ENCODE results near the gene BBS9. TPM values are rescaled to one million over a fixed set of nuclear protein-coding genes. Genes with fewer than 3 reads are reported as not detected.

Gene BBS9
- total RNA-seq, 1 experiment from 2014 or later = 5.7 TPM

DNA sequence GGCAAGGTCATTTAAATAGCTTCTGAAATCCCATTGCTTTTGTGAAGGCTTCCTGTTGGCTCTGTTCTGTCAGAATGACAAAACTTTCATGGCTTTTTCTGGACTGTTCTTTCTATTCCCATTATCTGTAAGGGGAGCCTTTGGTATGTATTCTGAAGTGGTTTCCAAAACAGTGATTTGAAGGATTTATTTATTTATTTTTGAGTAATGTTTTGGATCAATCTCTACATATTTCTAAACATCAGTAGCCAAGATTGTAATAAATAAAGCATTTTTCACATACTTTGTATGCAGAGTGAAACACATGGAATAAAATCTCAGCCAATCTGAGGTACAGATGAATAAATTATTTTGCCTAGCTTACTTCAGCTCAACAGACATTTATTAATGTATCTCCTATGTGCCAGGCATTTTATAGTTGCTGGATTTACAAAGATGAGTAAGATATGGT, 121.1 kb downstream of the BBS9 start:
- intact Hi-C loops (cut with micrococcal nuclease) = no loop called here
- Histone ChIP-seq H3K9ac (ENCODE audit: low read length) (peak overlapping the region; percentile 35; the same call in 1 of the 2 replicates), H3K27me3 (ENCODE audit: low read length) (no peaks in the 10 kb centered on the region), H3K36me3 (ENCODE audit: low read depth, low read length) (no peaks in the 10 kb centered on the region), H3F3A (ENCODE audit: low read length, unreplicated experiment) (no peaks in the 10 kb centered on the region), H3K4me3 (ENCODE audit: low read length) (no peak overlapping the region), H3K27ac (ENCODE audit: low read length) (peak overlapping the region; percentile 73), H3K4me1 (ENCODE audit: insufficient read depth, low read length) (peaks cover 8% of the 10 kb centered on the region; the same call in 1 of the 2 replicates), H3K4me2 (ENCODE audit: low read length) (no peak overlapping the region), H3K79me2 (ENCODE audit: low read length) (no peaks in the 10 kb centered on the region), H3K9me3 (ENCODE audit: low read length) (no peaks in the 10 kb centered on the region), H4K20me1 (ENCODE audit: low read length) (no peaks in the 10 kb centered on the region), H3K9me2 (replicated peaks; ENCODE audit: low read length) (no peaks in the 10 kb centered on the region), H2AFZ (ENCODE audit: low read length) (no peak overlapping the region)
- ChIA-PET POLR2A (ENCODE audit: unreplicated experiment) (no interaction called here), CTCF (interaction anchor here (0.6 kb wide), 1 partner anchor 118 kb away, joined by 4 read pairs; no protein-coding TSS in a partner anchor)
- ATAC-seq (no peak), DNase-seq (no peak)
- TF ChIP-seq, protein P1, sequence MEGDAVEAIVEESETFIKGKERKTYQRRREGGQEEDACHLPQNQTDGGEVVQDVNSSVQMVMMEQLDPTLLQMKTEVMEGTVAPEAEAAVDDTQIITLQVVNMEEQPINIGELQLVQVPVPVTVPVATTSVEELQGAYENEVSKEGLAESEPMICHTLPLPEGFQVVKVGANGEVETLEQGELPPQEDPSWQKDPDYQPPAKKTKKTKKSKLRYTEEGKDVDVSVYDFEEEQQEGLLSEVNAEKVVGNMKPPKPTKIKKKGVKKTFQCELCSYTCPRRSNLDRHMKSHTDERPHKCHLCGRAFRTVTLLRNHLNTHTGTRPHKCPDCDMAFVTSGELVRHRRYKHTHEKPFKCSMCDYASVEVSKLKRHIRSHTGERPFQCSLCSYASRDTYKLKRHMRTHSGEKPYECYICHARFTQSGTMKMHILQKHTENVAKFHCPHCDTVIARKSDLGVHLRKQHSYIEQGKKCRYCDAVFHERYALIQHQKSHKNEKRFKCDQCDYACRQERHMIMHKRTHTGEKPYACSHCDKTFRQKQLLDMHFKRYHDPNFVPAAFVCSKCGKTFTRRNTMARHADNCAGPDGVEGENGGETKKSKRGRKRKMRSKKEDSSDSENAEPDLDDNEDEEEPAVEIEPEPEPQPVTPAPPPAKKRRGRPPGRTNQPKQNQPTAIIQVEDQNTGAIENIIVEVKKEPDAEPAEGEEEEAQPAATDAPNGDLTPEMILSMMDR (conservative IDR thresholded peaks at IDR 0.05; ENCODE audit: low read depth, low read length) = no peak
- TF ChIP-seq EZH2 (IDR thresholded peaks at IDR 0.05; ENCODE audit: low read length, unreplicated experiment) = no peak
- TF ChIP-seq EZH2phosphoT487 (IDR thresholded peaks at IDR 0.05; ENCODE audit: borderline replicate concordance, low read length) = no peak
- BruUV-seq (replicated peaks) = no TSS peak

- peak overlapping the region; percentile 35; the same call in 1 of the 2 replicates for H3K9ac ChIP-seq (ENCODE audit: low read length)
- BruUV-seq (replicated peaks) = no TSS peak
- ATAC-seq (peak; percentile 73), DNase-seq (peak; percentile 30)
- no peak overlapping the region for H3K4me3 ChIP-seq (ENCODE audit: low read length)
- TF ChIP-seq, protein P1 (conservative IDR thresholded peaks at IDR 0.05; ENCODE audit: low read depth, low read length) = no peak
- TF ChIP-seq EZH2 (IDR thresholded peaks at IDR 0.05; ENCODE audit: low read length, unreplicated experiment) (no peak), EZH2phosphoT487 (IDR thresholded peaks at IDR 0.05; ENCODE audit: borderline replicate concordance, low read length) (no peak)
- H3K4me1 ChIP-seq (ENCODE audit: insufficient read depth, low read length) = peaks cover 8% of the 10 kb centered on the region; the same call in 1 of the 2 replicates
- POLR2A ChIA-PET (ENCODE audit: unreplicated experiment) = no interaction called here
- no peaks in the 10 kb centered on the region for H4K20me1 ChIP-seq (ENCODE audit: low read length)
- H2AFZ ChIP-seq (ENCODE audit: low read length) = no peak overlapping the region
- no peaks in the 10 kb centered on the region for H3F3A ChIP-seq (ENCODE audit: low read length, unreplicated experiment)
- H3K27me3 ChIP-seq (ENCODE audit: low read length) = no peaks in the 10 kb centered on the region
- no peaks in the 10 kb centered on the region for H3K79me2 ChIP-seq (ENCODE audit: low read length)
- no peaks in the 10 kb centered on the region for H3K9me2 ChIP-seq (replicated peaks; ENCODE audit: low read length)
- CTCF ChIA-PET = interaction anchor here (0.6 kb wide), 2 partner anchors 117 to 624 kb away, joined by 3 to 4 read pairs; no protein-coding TSS in a partner anchor
- no peaks in the 10 kb centered on the region for H3K36me3 ChIP-seq (ENCODE audit: low read depth, low read length)
- no peaks in the 10 kb centered on the region for H3K9me3 ChIP-seq (ENCODE audit: low read length)
- intact Hi-C loops (cut with micrococcal nuclease) = no loop called here
- H3K4me2 ChIP-seq (ENCODE audit: low read length) = no peak overlapping the region
- peak overlapping the region; percentile 73 for H3K27ac ChIP-seq (ENCODE audit: low read length)
These were observed 121.9 kb downstream of the BBS9 start for GRCh38 chr7:33251301-33251700.

GRCh38 chr7:33258491-33258951, 129.2 kb downstream of the BBS9 start:
- intact Hi-C loops (cut with micrococcal nuclease) = no loop called here
- ATAC-seq = peak; percentile 81
- CTCF ChIA-PET = no interaction called here

More at GRCh38 chr7:33258491-33258951, 129.2 kb downstream of the BBS9 start:
- Histone ChIP-seq H4K20me1 (ENCODE audit: low read length) (no peaks in the 10 kb centered on the region), H3F3A (ENCODE audit: low read length, unreplicated experiment) (no peaks in the 10 kb centered on the region), H3K4me3 (ENCODE audit: low read length) (no peak overlapping the region), H3K9ac (ENCODE audit: low read length) (0 out of 2 replicates have a peak overlapping the region, but pooled peaks have one; percentile 20), H2AFZ (ENCODE audit: low read length) (no peak overlapping the region), H3K27ac (ENCODE audit: low read length) (peak overlapping the region; percentile 55), H3K4me1 (ENCODE audit: insufficient read depth, low read length) (no peaks in the 10 kb centered on the region), H3K4me2 (ENCODE audit: low read length) (no peak overlapping the region), H3K9me2 (replicated peaks; ENCODE audit: low read length) (no peaks in the 10 kb centered on the region), H3K36me3 (ENCODE audit: low read depth, low read length) (no peaks in the 10 kb centered on the region), H3K9me3 (ENCODE audit: low read length) (no peaks in the 10 kb centered on the region), H3K27me3 (ENCODE audit: low read length) (no peaks in the 10 kb centered on the region), H3K79me2 (ENCODE audit: low read length) (no peaks in the 10 kb centered on the region)
- POLR2A ChIA-PET (ENCODE audit: unreplicated experiment) = interaction anchor here (0.7 kb wide), 1 partner anchor 674 kb away, joined by 5 read pairs; no protein-coding TSS in a partner anchor
- TF ChIP-seq EZH2phosphoT487 (IDR thresholded peaks at IDR 0.05; ENCODE audit: borderline replicate concordance, low read length) (no peak), EZH2 (IDR thresholded peaks at IDR 0.05; ENCODE audit: low read length, unreplicated experiment) (no peak)
- TF ChIP-seq, protein P1 (conservative IDR thresholded peaks at IDR 0.05; ENCODE audit: low read depth, low read length) = no peak
- DNase-seq = peak; percentile 19
- no TSS peak for BruUV-seq (replicated peaks)
